ENCODE measurements around the gene SRGAP1.

GRCh38 chr12:64085996-64086395 is 241.5 kb downstream of the SRGAP1 start:
- TF ChIP-seq POLR2A (IDR thresholded peaks at IDR 0.05), result no peak
- no peak for TF ChIP-seq CTCF (IDR thresholded peaks at IDR 0.05)

Measured in vagina (tissue), 2 donors.